GM12878 (cell line): ENCODE measurements around the gene DNAJC7. TPM values are rescaled to one million over a fixed set of nuclear protein-coding genes. Genes with fewer than 3 reads are reported as not detected.

Source experiments
- BMI1 ChIP-seq: fragments of 450-650 bp; IDR thresholded peaks from 2 replicates; pipeline ENCODE4 v1.6.1; 2016; ENCODE audit warnings: mild to moderate bottlenecking, moderate library complexity, borderline replicate concordance
- CREM ChIP-seq: IDR thresholded peaks from 2 replicates; pipeline ENCODE4 v1.6.1; 2014; ENCODE audit warnings: antibody characterized with exemption, low read depth
- GABPA ChIP-seq: IDR thresholded peaks from 2 replicates; pipeline ENCODE4 v1.6.1; 2014; ENCODE audit warnings: antibody characterized with exemption, low read depth, mild to moderate bottlenecking, inconsistent platforms
- NBN ChIP-seq: fragments of 450-650 bp; IDR thresholded peaks from 2 replicates; pipeline ENCODE4 v1.6.1; 2016
- NRF1 ChIP-seq: conservative IDR thresholded peaks from 2 replicates; pipeline ENCODE4 v1.6.1; 2011; ENCODE audit warnings: mild to moderate bottlenecking, low read depth, low read length, improper control_type of control experiment
- PAX5 ChIP-seq: IDR thresholded peaks from 2 replicates; pipeline ENCODE4 v1.6.1; 2011; ENCODE audit warnings: low read depth, low read length, borderline replicate concordance
- PML ChIP-seq: IDR thresholded peaks from 2 replicates; pipeline ENCODE4 v1.6.1; 2012; ENCODE audit warnings: low read length, inconsistent platforms
- POLR2A ChIP-seq: IDR thresholded peaks from 2 replicates; pipeline ENCODE4 v1.6.1; 2011; ENCODE audit warnings: low read depth, mild to moderate bottlenecking, low read length
- RB1 ChIP-seq: fragments of 450-650 bp; formaldehyde crosslinking; IDR thresholded peaks from 2 replicates; pipeline ENCODE4 v1.6.1; 2017; ENCODE audit warnings: mild to moderate bottlenecking, borderline replicate concordance
- SMAD5 ChIP-seq: IDR thresholded peaks from 2 replicates; pipeline ENCODE4 v1.6.1; 2016; ENCODE audit warnings: antibody characterized with exemption, low read depth
- SRF ChIP-seq, 2 experiments: IDR thresholded peaks; 2 replicates each; pipeline ENCODE4 v1.6.1; 2011; ENCODE audit warnings: low read depth in 2 of 2, low read length in 2 of 2, mild to moderate bottlenecking in 1 of 2, moderate library complexity in 1 of 2
- TAF1 ChIP-seq: IDR thresholded peaks from 2 replicates; pipeline ENCODE4 v1.6.1; 2011; ENCODE audit warnings: mild to moderate bottlenecking, low read depth, low read length, borderline replicate concordance
- ZNF622 ChIP-seq: fragments of 450-650 bp; IDR thresholded peaks from 2 replicates; pipeline ENCODE4 v1.6.1; 2017; ENCODE audit warnings: mild to moderate bottlenecking, inconsistent platforms
- polyA plus RNA-seq, 11 experiments: library from polyadenylated mRNA; depleted of rRNA in 4 of 11; unstranded in 6 of 11; stranded (reverse) in 5 of 11; fragments of >200 nt; fragmentation: Nextera tagmentation in 4 of 11; fragmentation: Illumina TruSeq in 1 of 11; extraction: Ambion mirVana in 4 of 11; extraction: Trizol in 1 of 11; gene quantifications; 1 replicate in 1 of 11; 2 replicates in 10 of 11; pipeline versions ENCODE4 v1.2.1 to v1.2.3, GENCODE V29; 2011 to 2016; ENCODE audit warnings: inconsistent platforms in 2 of 11, missing spikeins in 2 of 11, low read depth in 1 of 11
- total RNA-seq, 4 experiments: library from RNA; depleted of rRNA in 3 of 4; stranded (reverse); fragments of >200 nt in 3 of 4; fragmentation: Illumina TruSeq in 1 of 4; extraction: Trizol in 1 of 4; gene quantifications; 2 replicates each; pipeline versions ENCODE4 v1.2.1 to v1.2.3, GENCODE V29; 2013 to 2021
- TF ChIP-seq, protein P1 (sequence below): IDR thresholded peaks from 2 replicates; pipeline ENCODE4 v1.6.1; 2011; ENCODE audit warnings: borderline replicate concordance, low read depth, mild to moderate bottlenecking, moderate library complexity, low read length; ENCODE audit not compliant: insufficient read depth, poor library complexity, severe bottlenecking
- TF ChIP-seq, protein P2 (sequence below), 3 experiments: IDR thresholded peaks in 2 of 3; conservative IDR thresholded peaks in 1 of 3; 2 replicates each; pipeline ENCODE4 v1.5.1; 2011; ENCODE audit warnings: low read depth in 3 of 3, low read length in 3 of 3, mild to moderate bottlenecking in 3 of 3, control low read depth in 2 of 3, moderate library complexity in 2 of 3, inconsistent platforms in 1 of 3, mixed read lengths in 1 of 3; ENCODE audit not compliant: control insufficient read depth in 2 of 3, insufficient read depth in 1 of 3; ENCODE audit errors: extremely low read depth in 1 of 3
- TF ChIP-seq, protein P3 (sequence below): fragments of 150-350 bp; IDR thresholded peaks from 2 replicates; pipeline ENCODE4 v1.6.1; 2016; ENCODE audit warnings: low read depth, low read length
- TF ChIP-seq, protein P4 (sequence below): IDR thresholded peaks from 2 replicates; pipeline ENCODE4 v1.6.1; 2012; ENCODE audit warnings: improper control_type of control experiment, low read depth, low read length; ENCODE audit not compliant: insufficient replicate concordance

The DNAJC7 gene
- total and polyA plus RNA-seq, 10 of the 15 experiments (the other 5 are each of a cell fraction or from before 2014, with no cell fraction given), result 60.1 to 173 (median 94.9) TPM

DNA sequence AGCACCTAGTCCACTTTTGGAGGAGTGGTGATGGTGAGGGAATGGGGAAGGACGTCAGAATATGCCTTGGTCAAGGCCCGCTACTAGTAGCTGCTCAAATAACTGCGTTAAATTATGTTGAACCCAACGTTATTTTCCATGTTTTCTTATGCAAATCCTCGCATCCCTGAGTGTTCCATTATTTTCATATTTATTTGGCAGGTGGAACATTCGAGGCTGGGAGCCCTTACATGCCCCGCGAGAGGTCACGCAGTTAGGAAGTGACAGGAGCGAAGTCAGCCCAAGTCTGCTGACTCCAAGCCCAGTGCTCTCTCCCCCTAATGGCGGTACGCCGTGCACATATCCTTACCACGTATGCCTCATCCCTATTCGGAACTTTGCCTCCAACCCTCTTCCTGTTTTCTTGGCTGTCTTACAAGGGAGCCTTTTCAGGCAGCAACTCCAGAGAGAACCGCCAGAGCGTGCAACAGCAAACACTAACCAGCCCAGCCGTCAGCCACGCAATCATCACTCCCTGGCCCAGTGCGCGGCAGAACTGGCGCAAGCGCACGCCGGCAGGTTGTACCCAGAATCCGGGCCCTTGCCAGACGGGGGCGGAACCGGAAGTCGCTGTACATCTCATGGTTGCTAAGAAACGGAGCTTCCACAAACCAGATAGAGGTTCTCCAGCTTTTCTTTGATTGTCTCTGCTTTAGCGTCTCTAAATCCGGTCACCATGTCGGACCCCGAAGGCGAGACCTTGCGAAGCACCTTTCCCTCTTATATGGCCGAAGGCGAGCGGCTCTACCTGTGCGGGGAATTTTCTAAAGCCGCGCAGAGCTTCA lies 87.0 kb downstream of the DNAJC7 start, which contains the start of gene ODAD4 (continued):
- TF ChIP-seq, protein P1, sequence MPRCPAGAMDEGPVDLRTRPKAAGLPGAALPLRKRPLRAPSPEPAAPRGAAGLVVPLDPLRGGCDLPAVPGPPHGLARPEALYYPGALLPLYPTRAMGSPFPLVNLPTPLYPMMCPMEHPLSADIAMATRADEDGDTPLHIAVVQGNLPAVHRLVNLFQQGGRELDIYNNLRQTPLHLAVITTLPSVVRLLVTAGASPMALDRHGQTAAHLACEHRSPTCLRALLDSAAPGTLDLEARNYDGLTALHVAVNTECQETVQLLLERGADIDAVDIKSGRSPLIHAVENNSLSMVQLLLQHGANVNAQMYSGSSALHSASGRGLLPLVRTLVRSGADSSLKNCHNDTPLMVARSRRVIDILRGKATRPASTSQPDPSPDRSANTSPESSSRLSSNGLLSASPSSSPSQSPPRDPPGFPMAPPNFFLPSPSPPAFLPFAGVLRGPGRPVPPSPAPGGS, result no peak
- TF ChIP-seq, protein P2, sequence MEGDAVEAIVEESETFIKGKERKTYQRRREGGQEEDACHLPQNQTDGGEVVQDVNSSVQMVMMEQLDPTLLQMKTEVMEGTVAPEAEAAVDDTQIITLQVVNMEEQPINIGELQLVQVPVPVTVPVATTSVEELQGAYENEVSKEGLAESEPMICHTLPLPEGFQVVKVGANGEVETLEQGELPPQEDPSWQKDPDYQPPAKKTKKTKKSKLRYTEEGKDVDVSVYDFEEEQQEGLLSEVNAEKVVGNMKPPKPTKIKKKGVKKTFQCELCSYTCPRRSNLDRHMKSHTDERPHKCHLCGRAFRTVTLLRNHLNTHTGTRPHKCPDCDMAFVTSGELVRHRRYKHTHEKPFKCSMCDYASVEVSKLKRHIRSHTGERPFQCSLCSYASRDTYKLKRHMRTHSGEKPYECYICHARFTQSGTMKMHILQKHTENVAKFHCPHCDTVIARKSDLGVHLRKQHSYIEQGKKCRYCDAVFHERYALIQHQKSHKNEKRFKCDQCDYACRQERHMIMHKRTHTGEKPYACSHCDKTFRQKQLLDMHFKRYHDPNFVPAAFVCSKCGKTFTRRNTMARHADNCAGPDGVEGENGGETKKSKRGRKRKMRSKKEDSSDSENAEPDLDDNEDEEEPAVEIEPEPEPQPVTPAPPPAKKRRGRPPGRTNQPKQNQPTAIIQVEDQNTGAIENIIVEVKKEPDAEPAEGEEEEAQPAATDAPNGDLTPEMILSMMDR (IDR thresholded peaks at IDR 0.05 in 2 of 3, conservative IDR thresholded peaks at IDR 0.05 in 1 of 3; ENCODE audit: control insufficient read depth in 2 of 3, extremely low read depth in 1 of 3, insufficient read depth in 1 of 3, low read depth in 3 of 3, low read length in 3 of 3), result peak in 2 of 3 experiments; percentile 30 to 48; a peak in 3 of 6 replicates
- TF ChIP-seq BMI1 (peak; percentile 71), RB1 (peak; percentile 34; the same call in 1 of the 2 replicates), NBN (peak; percentile 92), POLR2A (peak; percentile 97), GABPA (peak; percentile 77), SRF (IDR thresholded peaks at IDR 0.05; ENCODE audit: low read depth in 2 of 2, low read length in 2 of 2) (no peak), CREM (peak; percentile 32; the same call in 1 of the 2 replicates), PAX5 (peak; percentile 71; the same call in 1 of the 2 replicates), SMAD5 (peak; percentile 68; the same call in 1 of the 2 replicates), PML (peak; percentile 73), NRF1 (peak; percentile 95), ZNF622 (no peak), TAF1 (peak; percentile 63; the same call in 1 of the 2 replicates)
- TF ChIP-seq, protein P3, sequence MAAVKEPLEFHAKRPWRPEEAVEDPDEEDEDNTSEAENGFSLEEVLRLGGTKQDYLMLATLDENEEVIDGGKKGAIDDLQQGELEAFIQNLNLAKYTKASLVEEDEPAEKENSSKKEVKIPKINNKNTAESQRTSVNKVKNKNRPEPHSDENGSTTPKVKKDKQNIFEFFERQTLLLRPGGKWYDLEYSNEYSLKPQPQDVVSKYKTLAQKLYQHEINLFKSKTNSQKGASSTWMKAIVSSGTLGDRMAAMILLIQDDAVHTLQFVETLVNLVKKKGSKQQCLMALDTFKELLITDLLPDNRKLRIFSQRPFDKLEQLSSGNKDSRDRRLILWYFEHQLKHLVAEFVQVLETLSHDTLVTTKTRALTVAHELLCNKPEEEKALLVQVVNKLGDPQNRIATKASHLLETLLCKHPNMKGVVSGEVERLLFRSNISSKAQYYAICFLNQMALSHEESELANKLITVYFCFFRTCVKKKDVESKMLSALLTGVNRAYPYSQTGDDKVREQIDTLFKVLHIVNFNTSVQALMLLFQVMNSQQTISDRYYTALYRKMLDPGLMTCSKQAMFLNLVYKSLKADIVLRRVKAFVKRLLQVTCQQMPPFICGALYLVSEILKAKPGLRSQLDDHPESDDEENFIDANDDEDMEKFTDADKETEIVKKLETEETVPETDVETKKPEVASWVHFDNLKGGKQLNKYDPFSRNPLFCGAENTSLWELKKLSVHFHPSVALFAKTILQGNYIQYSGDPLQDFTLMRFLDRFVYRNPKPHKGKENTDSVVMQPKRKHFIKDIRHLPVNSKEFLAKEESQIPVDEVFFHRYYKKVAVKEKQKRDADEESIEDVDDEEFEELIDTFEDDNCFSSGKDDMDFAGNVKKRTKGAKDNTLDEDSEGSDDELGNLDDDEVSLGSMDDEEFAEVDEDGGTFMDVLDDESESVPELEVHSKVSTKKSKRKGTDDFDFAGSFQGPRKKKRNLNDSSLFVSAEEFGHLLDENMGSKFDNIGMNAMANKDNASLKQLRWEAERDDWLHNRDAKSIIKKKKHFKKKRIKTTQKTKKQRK, result no peak
- TF ChIP-seq, protein P4, sequence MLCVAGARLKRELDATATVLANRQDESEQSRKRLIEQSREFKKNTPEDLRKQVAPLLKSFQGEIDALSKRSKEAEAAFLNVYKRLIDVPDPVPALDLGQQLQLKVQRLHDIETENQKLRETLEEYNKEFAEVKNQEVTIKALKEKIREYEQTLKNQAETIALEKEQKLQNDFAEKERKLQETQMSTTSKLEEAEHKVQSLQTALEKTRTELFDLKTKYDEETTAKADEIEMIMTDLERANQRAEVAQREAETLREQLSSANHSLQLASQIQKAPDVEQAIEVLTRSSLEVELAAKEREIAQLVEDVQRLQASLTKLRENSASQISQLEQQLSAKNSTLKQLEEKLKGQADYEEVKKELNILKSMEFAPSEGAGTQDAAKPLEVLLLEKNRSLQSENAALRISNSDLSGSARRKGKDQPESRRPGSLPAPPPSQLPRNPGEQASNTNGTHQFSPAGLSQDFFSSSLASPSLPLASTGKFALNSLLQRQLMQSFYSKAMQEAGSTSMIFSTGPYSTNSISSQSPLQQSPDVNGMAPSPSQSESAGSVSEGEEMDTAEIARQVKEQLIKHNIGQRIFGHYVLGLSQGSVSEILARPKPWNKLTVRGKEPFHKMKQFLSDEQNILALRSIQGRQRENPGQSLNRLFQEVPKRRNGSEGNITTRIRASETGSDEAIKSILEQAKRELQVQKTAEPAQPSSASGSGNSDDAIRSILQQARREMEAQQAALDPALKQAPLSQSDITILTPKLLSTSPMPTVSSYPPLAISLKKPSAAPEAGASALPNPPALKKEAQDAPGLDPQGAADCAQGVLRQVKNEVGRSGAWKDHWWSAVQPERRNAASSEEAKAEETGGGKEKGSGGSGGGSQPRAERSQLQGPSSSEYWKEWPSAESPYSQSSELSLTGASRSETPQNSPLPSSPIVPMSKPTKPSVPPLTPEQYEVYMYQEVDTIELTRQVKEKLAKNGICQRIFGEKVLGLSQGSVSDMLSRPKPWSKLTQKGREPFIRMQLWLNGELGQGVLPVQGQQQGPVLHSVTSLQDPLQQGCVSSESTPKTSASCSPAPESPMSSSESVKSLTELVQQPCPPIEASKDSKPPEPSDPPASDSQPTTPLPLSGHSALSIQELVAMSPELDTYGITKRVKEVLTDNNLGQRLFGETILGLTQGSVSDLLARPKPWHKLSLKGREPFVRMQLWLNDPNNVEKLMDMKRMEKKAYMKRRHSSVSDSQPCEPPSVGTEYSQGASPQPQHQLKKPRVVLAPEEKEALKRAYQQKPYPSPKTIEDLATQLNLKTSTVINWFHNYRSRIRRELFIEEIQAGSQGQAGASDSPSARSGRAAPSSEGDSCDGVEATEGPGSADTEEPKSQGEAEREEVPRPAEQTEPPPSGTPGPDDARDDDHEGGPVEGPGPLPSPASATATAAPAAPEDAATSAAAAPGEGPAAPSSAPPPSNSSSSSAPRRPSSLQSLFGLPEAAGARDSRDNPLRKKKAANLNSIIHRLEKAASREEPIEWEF, result no peak
